Endothelial cell of umbilical vein (primary cell): ENCODE results near the gene PCSK9.

Experiments
- CTCF ChIP-seq, 2 donors: IDR thresholded peaks; 1 replicate in 1 of 2; 2 replicates in 1 of 2; pipeline ENCODE4 v1.5.1; 2011; ENCODE audit warnings: low read length in 2 of 2, mild to moderate bottlenecking in 2 of 2, moderate library complexity in 2 of 2, control low read depth in 1 of 2, inconsistent platforms in 1 of 2, low read depth in 1 of 2; ENCODE audit not compliant: insufficient read depth in 1 of 2; ENCODE audit errors: extremely low read depth in 1 of 2
- EZH2 ChIP-seq: IDR thresholded peaks from 2 replicates; pipeline ENCODE4 v1.6.1; 2012; ENCODE audit warnings: borderline replicate concordance, low read depth, mild to moderate bottlenecking, moderate library complexity, low read length, inconsistent platforms; ENCODE audit not compliant: severe bottlenecking
- FOS ChIP-seq: IDR thresholded peaks from 2 replicates; pipeline ENCODE4 v1.6.1; 2011; ENCODE audit warnings: mild to moderate bottlenecking, low read length, moderate library complexity, borderline replicate concordance; ENCODE audit not compliant: insufficient read depth
- MAX ChIP-seq: IDR thresholded peaks from 2 replicates; pipeline ENCODE4 v1.6.1; 2011; ENCODE audit not compliant: insufficient read depth, insufficient read length
- MYC ChIP-seq: IDR thresholded peaks from one replicate; pipeline ENCODE4 v1.6.1; 2011; ENCODE audit warnings: mild to moderate bottlenecking, low read depth, low read length
- POLR2A ChIP-seq: IDR thresholded peaks from 2 replicates; pipeline ENCODE4 v1.6.1; 2012; ENCODE audit warnings: low read depth, mild to moderate bottlenecking, control low read depth, low read length
- POLR2AphosphoS5 ChIP-seq: IDR thresholded peaks from 2 replicates; pipeline ENCODE4 v1.6.1; 2012; ENCODE audit warnings: low read depth, mild to moderate bottlenecking, control low read depth, low read length, moderate library complexity; ENCODE audit not compliant: insufficient read depth

- TF ChIP-seq CTCF (IDR thresholded peaks at IDR 0.05; ENCODE audit: extremely low read depth in 1 of 2, insufficient read depth in 1 of 2, low read depth in 1 of 2, low read length in 2 of 2): no peak
- no peak for TF ChIP-seq EZH2
- no peak for TF ChIP-seq POLR2AphosphoS5
- no peak for TF ChIP-seq POLR2A
- no peak for TF ChIP-seq MAX
- no peak for TF ChIP-seq FOS
- TF ChIP-seq MYC: no peak
These were observed 21.0 kb upstream of the PCSK9 start for GRCh38 chr1:55018395-55018794.
